Pancreas (tissue), 10 donors: ENCODE results near the gene SMARCD1. TPM values are rescaled to one million over a fixed set of nuclear protein-coding genes. Genes with fewer than 3 reads are reported as not detected.
"Not testable (repeated sequence)": the region's sequence is repeated elsewhere in the genome, so short reads cannot be mapped to it uniquely, and the experiment has no call there.

Experiments
- ATAC-seq, 4 donors: fragments of 200-7000 bp; cut with Tn5 transposase; one replicate each; pipeline versions ENCODE4 v1.8.0 to v1.9.1; 2020; ENCODE audit warnings: mild to moderate bottlenecking in 4 of 4, moderate library complexity in 4 of 4
- DNase-seq, 6 donors: peaks; one replicate each; pipeline ENCODE4 v3.0.0-alpha.2; 2020
- FAIRE-seq: peaks from 2 replicates; lab custom pipeline; 2012; peaks lifted over from hg19 to GRCh38; lab: Jason Lieb, UNC
- H3K27ac ChIP-seq, 4 donors: fragments of 200-600 bp; sonication (generic); 1 replicate in 3 of 4; 2 replicates in 1 of 4; pipeline versions ENCODE4 v1.5.0 to v1.8.0; 2020
- H3K27me3 ChIP-seq, 4 donors: fragments of 200-600 bp; one replicate each; pipeline ENCODE4 v1.8.0; 2021
- H3K36me3 ChIP-seq, 3 donors: fragments of 200-600 bp; sonication (generic) in 1 of 3; one replicate each; pipeline versions ENCODE4 v1.5.0 to v1.8.0; 2020 to 2021
- H3K4me1 ChIP-seq, 3 donors: fragments of 200-600 bp; one replicate each; pipeline ENCODE4 v1.8.0; 2021
- H3K4me3 ChIP-seq, 4 donors: fragments of 200-600 bp; sonication (generic) in 2 of 4; one replicate each; pipeline versions ENCODE4 v1.5.0 to v1.8.0; 2020 to 2021
- H3K9me3 ChIP-seq, 4 donors: fragments of 200-600 bp; one replicate each; pipeline ENCODE4 v1.8.0; 2021
- WGBS, 2 donors: extraction: QIAGEN DNeasy Blood & Tissue Kit; methylation state at CpG; one replicate each; pipeline ENCODE4 v1.1.7; 2013; 5-methylcytosine and 5-hydroxymethylcytosine counted together
- intact Hi-C, 3 donors: fragments of 100-400 bp; cut with DNase I; formaldehyde crosslinking; loops; one replicate each; pipeline versions ENCODE4 v1.11.1 to v1.14.2; 2022
- polyA plus RNA-seq, 2 donors: library from polyadenylated mRNA; stranded (reverse); fragments of 200-250 nt; gene quantifications; one replicate each; pipeline ENCODE4 v1.2.3, GENCODE V29; 2013
- total RNA-seq, 6 donors: library from RNA; stranded (reverse); fragmentation: NEBNext Ultra II Directional in 4 of 6; extraction: Animal tissue kit (Norgen Biotek cat#: 25700) in 4 of 6; gene quantifications; one replicate each; pipeline versions ENCODE4 v1.2.1 to v1.2.4, GENCODE V29; 2021 to 2023
- TF ChIP-seq, protein P1 (sequence below), 4 donors: fragments of 200-600 bp; sonication (generic) in 3 of 4; IDR thresholded peaks; one replicate each; pipeline versions ENCODE4 v1.5.0 to v1.8.0; 2021; ENCODE audit warnings: antibody characterized with exemption in 4 of 4
- donor health status: healthy with polysubstance abuse.
- donor health status: DM: no; HTN: no; CAD: no; lungs with moderate emphysema.
- donor health status: DM: no; HTN: no; CAD: no.
- donor health status: control.
- donor health status: control.
- donor health status: Bipolar disorder and iron deficiency.
- donor health status: DM: yes; HTN: yes; CAD: no.
- donor health status: DM: no; HTN: no; CAD: no.
- donor health status: DM: no; HTN: no; CAD: no.
- donor health status: DM: yes; HTN: yes; CAD: no.

SMARCD1 gene
- total and polyA plus RNA-seq, 8 donors, result 12.5 to 22.8 (median 15.4) TPM

DNA sequence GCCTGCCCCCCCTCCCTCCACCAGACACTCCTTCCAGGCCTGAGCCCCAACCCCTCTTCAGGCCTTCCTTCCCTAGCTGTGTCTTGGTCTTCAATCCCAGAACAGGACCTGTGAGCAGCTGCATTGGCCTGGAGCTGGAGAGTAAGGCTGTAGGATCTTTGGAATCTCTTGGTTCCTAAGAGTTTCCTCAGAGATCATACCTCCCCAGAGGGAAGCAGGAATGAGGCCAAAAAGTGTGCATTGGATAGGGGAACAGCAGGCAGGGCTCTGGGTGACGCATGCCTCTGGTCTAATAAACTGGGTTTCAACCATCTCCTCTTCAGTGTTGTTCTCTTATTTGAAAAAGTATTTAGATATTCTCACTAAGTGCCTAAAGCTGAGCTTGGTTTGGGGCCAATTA, 1.8 kb upstream of the SMARCD1 start:
- H3K9me3 ChIP-seq, result no peaks in the 10 kb centered on the region
- no peak overlapping the region for H3K27ac ChIP-seq
- ATAC-seq (no peak), DNase-seq (no peak), FAIRE-seq (no peak)
- H3K4me1 ChIP-seq, result peaks cover 0 to 3% (median 0%) of the 10 kb centered on the region in 3 donors
- H3K36me3 ChIP-seq, result peaks cover 0 to 3% (median 0%) of the 10 kb centered on the region in 3 donors
- H3K27me3 ChIP-seq, result no peaks in the 10 kb centered on the region
- intact Hi-C loops, result no loop called here
- WGBS, 2 donors, result 92 to 93% methylated on average over 1 of the region's 1 CpG
- TF ChIP-seq, protein P1, sequence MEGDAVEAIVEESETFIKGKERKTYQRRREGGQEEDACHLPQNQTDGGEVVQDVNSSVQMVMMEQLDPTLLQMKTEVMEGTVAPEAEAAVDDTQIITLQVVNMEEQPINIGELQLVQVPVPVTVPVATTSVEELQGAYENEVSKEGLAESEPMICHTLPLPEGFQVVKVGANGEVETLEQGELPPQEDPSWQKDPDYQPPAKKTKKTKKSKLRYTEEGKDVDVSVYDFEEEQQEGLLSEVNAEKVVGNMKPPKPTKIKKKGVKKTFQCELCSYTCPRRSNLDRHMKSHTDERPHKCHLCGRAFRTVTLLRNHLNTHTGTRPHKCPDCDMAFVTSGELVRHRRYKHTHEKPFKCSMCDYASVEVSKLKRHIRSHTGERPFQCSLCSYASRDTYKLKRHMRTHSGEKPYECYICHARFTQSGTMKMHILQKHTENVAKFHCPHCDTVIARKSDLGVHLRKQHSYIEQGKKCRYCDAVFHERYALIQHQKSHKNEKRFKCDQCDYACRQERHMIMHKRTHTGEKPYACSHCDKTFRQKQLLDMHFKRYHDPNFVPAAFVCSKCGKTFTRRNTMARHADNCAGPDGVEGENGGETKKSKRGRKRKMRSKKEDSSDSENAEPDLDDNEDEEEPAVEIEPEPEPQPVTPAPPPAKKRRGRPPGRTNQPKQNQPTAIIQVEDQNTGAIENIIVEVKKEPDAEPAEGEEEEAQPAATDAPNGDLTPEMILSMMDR (IDR thresholded peaks at IDR 0.05), result no peak
- H3K4me3 ChIP-seq, result no peak overlapping the region

DNA sequence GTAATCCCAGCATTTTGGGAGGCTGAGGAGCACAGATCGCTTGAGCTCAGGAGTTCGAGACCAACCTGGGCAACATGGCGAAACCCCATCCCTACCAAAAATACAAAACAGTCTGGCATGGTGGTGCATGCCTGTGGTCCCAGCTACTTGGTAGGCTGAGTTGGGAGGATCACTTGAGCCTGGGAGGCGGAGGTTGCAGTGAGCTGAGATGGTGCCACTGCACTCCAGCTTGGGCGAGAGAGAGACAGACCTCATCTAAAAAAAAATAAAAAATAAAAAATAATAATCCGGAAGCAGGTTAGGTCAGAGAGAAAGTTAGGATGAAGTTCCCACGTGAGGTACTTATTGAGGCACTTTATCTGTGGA, 750 bp upstream of the SMARCD1 start:
- H3K9me3 ChIP-seq, H3K27me3 ChIP-seq, H3K36me3 ChIP-seq, DNase-seq, intact Hi-C loops, H3K4me1 ChIP-seq, ATAC-seq, FAIRE-seq: not testable (repeated sequence)
- Histone ChIP-seq H3K4me3 (peak overlapping the region; percentile 68 to 98 (median 86)), H3K27ac (peak overlapping the region; percentile 89 to 95 (median 93))
- WGBS, 2 donors, result 36 to 42% methylated on average over 7 of the region's 7 CpGs

GRCh38 chr12:50085615-50086072, 502 bp downstream of the SMARCD1 start:
- 4 to 5% methylated on average over 8 of the region's 8 CpGs for WGBS, 2 donors
- peaks cover 6 to 14% (median 7%) of the 10 kb centered on the region in 3 donors for H3K36me3 ChIP-seq
- no peaks in the 10 kb centered on the region for H3K9me3 ChIP-seq
- DNase-seq (no peak), ATAC-seq (no peak), FAIRE-seq (no peak)
- no peaks in the 10 kb centered on the region for H3K27me3 ChIP-seq
- H3K27ac ChIP-seq, result peak overlapping the region; percentile 89 to 95 (median 93)
- intact Hi-C loops, result loop anchor here in 1 of 3 donors (5.0 kb wide), 1 partner anchor 92 kb away; no protein-coding TSS in a partner anchor
- H3K4me3 ChIP-seq, result peak overlapping the region; percentile 68 to 98 (median 86)
- peaks cover 0 to 3% (median 0%) of the 10 kb centered on the region in 3 donors for H3K4me1 ChIP-seq
- TF ChIP-seq, protein P1 (IDR thresholded peaks at IDR 0.05), result no peak

- ATAC-seq, result no peak
- TF ChIP-seq, protein P1 (IDR thresholded peaks at IDR 0.05), result no peak
- Histone ChIP-seq H3K9me3 (no peaks in the 10 kb centered on the region), H3K4me3 (peak overlapping the region in 2 of 4 donors; percentile 80 to 98), H3K36me3 (peaks cover 7 to 16% (median 9%) of the 10 kb centered on the region in 3 donors), H3K27ac (peak overlapping the region in 3 of 4 donors; percentile 92 to 95 (median 94)), H3K4me1 (peaks cover 0 to 3% (median 0%) of the 10 kb centered on the region in 3 donors), H3K27me3 (no peaks in the 10 kb centered on the region)
- no peak for FAIRE-seq
- no peak for DNase-seq
- WGBS, 2 donors, result 52 to 61% methylated on average over 5 of the region's 5 CpGs
- intact Hi-C loops, result loop anchor here in 1 of 3 donors (5.0 kb wide), 1 partner anchor 91 kb away; no protein-coding TSS in a partner anchor
Measured at GRCh38 chr12:50086148-50086547, 1.0 kb downstream of the SMARCD1 start.

- WGBS, 2 donors, result 78 to 83% methylated on average over 9 of the region's 9 CpGs
- intact Hi-C loops, result loop anchor here in 1 of 3 donors (5.0 kb wide), 1 partner anchor 90 kb away; no protein-coding TSS in a partner anchor
- ATAC-seq (no peak), FAIRE-seq (no peak), DNase-seq (no peak)
- Histone ChIP-seq H3K36me3 (peaks cover 7 to 25% (median 13%) of the 10 kb centered on the region in 3 donors), H3K27me3 (no peaks in the 10 kb centered on the region), H3K4me1 (peaks cover 0 to 3% (median 0%) of the 10 kb centered on the region in 3 donors), H3K4me3 (no peak overlapping the region), H3K9me3 (no peaks in the 10 kb centered on the region), H3K27ac (no peak overlapping the region)
- TF ChIP-seq, protein P1 (IDR thresholded peaks at IDR 0.05), result no peak
Measured at GRCh38 chr12:50087151-50087550, 2.0 kb downstream of the SMARCD1 start.
